Neural progenitor cell (in vitro differentiated cells): ENCODE results near the gene SYT7.

Experiments used
- CTCF ChIP-seq: fragments of 200-600 bp; sonication (generic); IDR thresholded peaks from 2 replicates; pipeline ENCODE4 v1.5.1; 2017; ENCODE audit warnings: antibody characterized with exemption, mild to moderate bottlenecking
- EZH2phosphoT487 ChIP-seq: fragments of 200-600 bp; sonication (generic); IDR thresholded peaks from 2 replicates; pipeline ENCODE4 v1.6.1; 2017; ENCODE audit warnings: antibody characterized with exemption

GRCh38 chr11:61510974-61511373 lies 69.9 kb downstream of the SYT7 start:
- no peak for TF ChIP-seq EZH2phosphoT487
- TF ChIP-seq CTCF = no peak
